SJSA1 (cell line): Measurements from ENCODE around the gene ATP5F1B. TPM values are rescaled to one million over a fixed set of nuclear protein-coding genes. Genes with fewer than 3 reads are reported as not detected.
"Not testable (repeated sequence)": the region's sequence is repeated elsewhere in the genome, so short reads cannot be mapped to it uniquely, and the experiment has no call there.

Experiments
- DNase-seq, 2 experiments: peaks; one replicate each; pipeline ENCODE4 v3.0.0-alpha.2; 2015 to 2020; ENCODE audit warnings: low spot score in 2 of 2, low read depth in 1 of 2
- H3K27ac ChIP-seq: fragments of 250-450 bp; sonication (Bioruptor Pico); 2 replicates; pipeline ENCODE4 v1.5.1; 2020; ENCODE audit warnings: mild to moderate bottlenecking, moderate library complexity
- H3K27me3 ChIP-seq: fragments of 250-450 bp; sonication (Bioruptor Pico); replicated peaks from 2 replicates; pipeline ENCODE4 v1.5.1; 2020; ENCODE audit warnings: mild to moderate bottlenecking, moderate library complexity
- H3K36me3 ChIP-seq: fragments of 250-450 bp; sonication (Bioruptor Pico); 2 replicates; pipeline ENCODE4 v1.5.1; 2020; ENCODE audit warnings: mild to moderate bottlenecking
- H3K4me1 ChIP-seq: fragments of 250-450 bp; sonication (Bioruptor Pico); replicated peaks from 2 replicates; pipeline ENCODE4 v1.6.1; 2021; ENCODE audit warnings: mild to moderate bottlenecking
- H3K4me3 ChIP-seq: fragments of 250-450 bp; sonication (Bioruptor Pico); 2 replicates; pipeline ENCODE4 v1.5.1; 2020; ENCODE audit warnings: mild to moderate bottlenecking
- H3K9me3 ChIP-seq: fragments of 250-450 bp; sonication (Bioruptor Pico); replicated peaks from 2 replicates; pipeline ENCODE4 v1.5.1; 2020; ENCODE audit warnings: mild to moderate bottlenecking
- total RNA-seq: library from RNA; depleted of rRNA; stranded (reverse); fragments of >200 nt; shearing (Covaris generic); gene quantifications from 2 replicates; pipeline ENCODE4 v1.2.3, GENCODE V29; 2014

ATP5F1B gene
- total RNA-seq, 1 experiment from 2014 or later: 483 TPM

GRCh38 chr12:56670836-56671235 lies 25.1 kb upstream of the ATP5F1B start:
- no peaks in the 10 kb centered on the region for H3K27me3 ChIP-seq
- H3K4me3 ChIP-seq: no peak overlapping the region
- peaks cover 89% of the 10 kb centered on the region for H3K36me3 ChIP-seq
- no peak for DNase-seq
- H3K4me1 ChIP-seq: no peaks in the 10 kb centered on the region
- H3K9me3 ChIP-seq: no peaks in the 10 kb centered on the region
- H3K27ac ChIP-seq: no peak overlapping the region

- Histone ChIP-seq H3K9me3 (no peaks in the 10 kb centered on the region), H3K36me3 (peaks cover 98% of the 10 kb centered on the region), H3K27ac (no peak overlapping the region), H3K4me1 (no peaks in the 10 kb centered on the region), H3K4me3 (no peak overlapping the region), H3K27me3 (no peaks in the 10 kb centered on the region)
- DNase-seq: no peak
Measured at GRCh38 chr12:56668197-56668457, 22.3 kb upstream of the ATP5F1B start.

- H3K4me3 ChIP-seq: no peak overlapping the region
- no peak for DNase-seq
- no peaks in the 10 kb centered on the region for H3K4me1 ChIP-seq
- no peaks in the 10 kb centered on the region for H3K27me3 ChIP-seq
- peaks cover 51% of the 10 kb centered on the region for H3K36me3 ChIP-seq
- no peak overlapping the region for H3K27ac ChIP-seq
- no peaks in the 10 kb centered on the region for H3K9me3 ChIP-seq
Measured at GRCh38 chr12:56661979-56662638, 16.3 kb upstream of the ATP5F1B start.

- H3K27me3 ChIP-seq: no peaks in the 10 kb centered on the region
- no peak overlapping the region for H3K27ac ChIP-seq
- no peaks in the 10 kb centered on the region for H3K4me1 ChIP-seq
- no peak for DNase-seq
- H3K36me3 ChIP-seq: peaks cover 45% of the 10 kb centered on the region
- no peaks in the 10 kb centered on the region for H3K9me3 ChIP-seq
- no peak overlapping the region for H3K4me3 ChIP-seq
Measured at GRCh38 chr12:56661560-56661959, 15.8 kb upstream of the ATP5F1B start.

- H3K4me1 ChIP-seq: no peaks in the 10 kb centered on the region
- no peak for DNase-seq
- H3K27ac ChIP-seq: no peak overlapping the region
- H3K9me3 ChIP-seq: no peaks in the 10 kb centered on the region; the same call in 1 of the 2 replicates
- H3K36me3 ChIP-seq: peaks cover 19% of the 10 kb centered on the region
- no peak overlapping the region for H3K4me3 ChIP-seq
- no peaks in the 10 kb centered on the region for H3K27me3 ChIP-seq
Measured at GRCh38 chr12:56658921-56659320, 13.1 kb upstream of the ATP5F1B start.

- H3K4me3 ChIP-seq: no peak overlapping the region
- peaks cover 10% of the 10 kb centered on the region; the same call in 1 of the 2 replicates for H3K36me3 ChIP-seq
- H3K27ac ChIP-seq: no peak overlapping the region
- H3K27me3 ChIP-seq: no peaks in the 10 kb centered on the region
- H3K9me3 ChIP-seq: peaks cover 4% of the 10 kb centered on the region
- no peak for DNase-seq
- H3K4me1 ChIP-seq: no peaks in the 10 kb centered on the region
Measured at GRCh38 chr12:56657416-56658379, 11.9 kb upstream of the ATP5F1B start.

GRCh38 chr12:56653781-56654180 lies 8.0 kb upstream of the ATP5F1B start:
- H3K9me3 ChIP-seq, H3K4me1 ChIP-seq, H3K36me3 ChIP-seq, H3K27ac ChIP-seq, H3K4me3 ChIP-seq, DNase-seq, H3K27me3 ChIP-seq: not testable (repeated sequence)

- not testable (repeated sequence) for H3K27ac ChIP-seq, H3K4me3 ChIP-seq, H3K27me3 ChIP-seq, DNase-seq, H3K4me1 ChIP-seq, H3K9me3 ChIP-seq
- peaks cover 28% of the 10 kb centered on the region for H3K36me3 ChIP-seq
Measured at GRCh38 chr12:56648023-56648422, 2.2 kb upstream of the ATP5F1B start.

- peaks cover 7% of the 10 kb centered on the region; the same call in 1 of the 2 replicates for H3K4me1 ChIP-seq
- H3K36me3 ChIP-seq: peaks cover 48% of the 10 kb centered on the region
- peaks cover 3% of the 10 kb centered on the region; the same call in 1 of the 2 replicates for H3K9me3 ChIP-seq
- DNase-seq: no peak
- H3K27ac ChIP-seq: peak overlapping the region; percentile 6; the same call in 1 of the 2 replicates
- no peaks in the 10 kb centered on the region for H3K27me3 ChIP-seq
- H3K4me3 ChIP-seq: peak overlapping the region; percentile 67
Measured at GRCh38 chr12:56645201-56645716, 525 bp downstream of the ATP5F1B start.

- DNase-seq: no peak
- Histone ChIP-seq H3K27me3 (no peaks in the 10 kb centered on the region), H3K27ac (no peak overlapping the region), H3K36me3 (peaks cover 54% of the 10 kb centered on the region), H3K4me1 (peaks cover 7% of the 10 kb centered on the region; the same call in 1 of the 2 replicates), H3K4me3 (peak overlapping the region; percentile 67), H3K9me3 (peaks cover 3% of the 10 kb centered on the region; the same call in 1 of the 2 replicates)
Measured at GRCh38 chr12:56644654-56645053, 1.1 kb downstream of the ATP5F1B start.

- H3K9me3 ChIP-seq: no peaks in the 10 kb centered on the region
- no peak for DNase-seq
- H3K36me3 ChIP-seq: peaks cover 78% of the 10 kb centered on the region
- no peak overlapping the region for H3K27ac ChIP-seq
- H3K4me3 ChIP-seq: no peak overlapping the region
- no peaks in the 10 kb centered on the region for H3K27me3 ChIP-seq
- H3K4me1 ChIP-seq: peaks cover 13% of the 10 kb centered on the region
Measured at GRCh38 chr12:56641219-56641618, 4.6 kb downstream of the ATP5F1B start.

- H3K36me3 ChIP-seq: peaks cover 46% of the 10 kb centered on the region
- H3K4me3 ChIP-seq: no peak overlapping the region
- DNase-seq: no peak
- H3K27me3 ChIP-seq: no peaks in the 10 kb centered on the region
- H3K4me1 ChIP-seq: peaks cover 32% of the 10 kb centered on the region
- no peak overlapping the region for H3K27ac ChIP-seq
- H3K9me3 ChIP-seq: no peaks in the 10 kb centered on the region
Measured at GRCh38 chr12:56637621-56638020, 8.2 kb downstream of the ATP5F1B start.

- DNase-seq: peak; percentile 95 to 99
- Histone ChIP-seq H3K27me3 (no peaks in the 10 kb centered on the region), H3K27ac (peak overlapping the region; percentile 43), H3K36me3 (peaks cover 39% of the 10 kb centered on the region), H3K4me1 (peaks cover 39% of the 10 kb centered on the region), H3K4me3 (peak overlapping the region; percentile 55), H3K9me3 (no peaks in the 10 kb centered on the region)
Measured at GRCh38 chr12:56636675-56637540, 8.9 kb downstream of the ATP5F1B start.
